Measurements from ENCODE around the gene LRP5. TPM values are rescaled to one million over a fixed set of nuclear protein-coding genes. Genes with fewer than 3 reads are reported as not detected.

The LRP5 gene
- total RNA-seq, 1 experiment from 2014 or later, result 129 TPM

GRCh38 chr11:68438658-68439259, 126.4 kb downstream of the LRP5 start:
- Histone ChIP-seq H3K79me2 (ENCODE audit: low read depth) (no peaks in the 10 kb centered on the region), H3K27ac (no peak overlapping the region), H2AFZ (no peak overlapping the region), H3K4me3 (no peak overlapping the region), H3K4me2 (no peak overlapping the region), H3K27me3 (ENCODE audit: insufficient read depth, low read depth) (no peaks in the 10 kb centered on the region), H3K4me1 (replicated peaks; ENCODE audit: insufficient read depth) (0 out of 2 replicates have a peak, but pooled peaks cover 7% of the 10 kb centered on the region), H4K20me1 (ENCODE audit: insufficient read depth) (no peaks in the 10 kb centered on the region), H3K9me2 (ENCODE audit: insufficient read depth) (no peaks in the 10 kb centered on the region), H3K36me3 (ENCODE audit: low read depth) (peaks cover 4% of the 10 kb centered on the region; the same call in 1 of the 2 replicates), H3F3A (ENCODE audit: insufficient read depth, low read depth) (no peaks in the 10 kb centered on the region; the same call in 1 of the 2 replicates), H3K9me3 (ENCODE audit: insufficient read depth, low read depth) (no peaks in the 10 kb centered on the region)
- no TSS peak for BruUV-seq (replicated peaks)
- POLR2A ChIA-PET (ENCODE audit: unreplicated experiment), result no interaction called here
- CTCF ChIA-PET, result no interaction called here
- TF ChIP-seq EZH2 (IDR thresholded peaks at IDR 0.05; ENCODE audit: low read depth), result no peak
- TF ChIP-seq CTCF (conservative IDR thresholded peaks at IDR 0.05), result no peak
- DNase-seq, result no peak
- intact Hi-C loops (cut with micrococcal nuclease; ENCODE audit: unreplicated experiment), result no loop called here

GRCh38 chr11:68439355-68440065, 127.1 kb downstream of the LRP5 start:
- Histone ChIP-seq H3K27ac (no peak overlapping the region), H3K27me3 (ENCODE audit: insufficient read depth, low read depth) (no peaks in the 10 kb centered on the region), H3K9me3 (ENCODE audit: insufficient read depth, low read depth) (no peaks in the 10 kb centered on the region), H3K4me3 (no peak overlapping the region), H3K4me2 (no peak overlapping the region), H3K4me1 (replicated peaks; ENCODE audit: insufficient read depth) (0 out of 2 replicates have a peak, but pooled peaks cover 7% of the 10 kb centered on the region), H2AFZ (no peak overlapping the region), H3F3A (ENCODE audit: insufficient read depth, low read depth) (no peaks in the 10 kb centered on the region; the same call in 1 of the 2 replicates), H3K9me2 (ENCODE audit: insufficient read depth) (no peaks in the 10 kb centered on the region), H3K79me2 (ENCODE audit: low read depth) (no peaks in the 10 kb centered on the region), H3K36me3 (ENCODE audit: low read depth) (peaks cover 4% of the 10 kb centered on the region; the same call in 1 of the 2 replicates), H4K20me1 (ENCODE audit: insufficient read depth) (no peaks in the 10 kb centered on the region)
- no peak for DNase-seq
- ChIA-PET POLR2A (ENCODE audit: unreplicated experiment) (no interaction called here), CTCF (no interaction called here)
- intact Hi-C loops (cut with micrococcal nuclease; ENCODE audit: unreplicated experiment), result no loop called here
- BruUV-seq (replicated peaks), result no TSS peak
- no peak for TF ChIP-seq EZH2 (IDR thresholded peaks at IDR 0.05; ENCODE audit: low read depth)

GRCh38 chr11:68440224-68440623, 127.8 kb downstream of the LRP5 start:
- Histone ChIP-seq H3K4me3 (no peak overlapping the region), H3K4me2 (no peak overlapping the region), H2AFZ (no peak overlapping the region), H3K27me3 (ENCODE audit: insufficient read depth, low read depth) (no peaks in the 10 kb centered on the region), H4K20me1 (ENCODE audit: insufficient read depth) (no peaks in the 10 kb centered on the region), H3K4me1 (replicated peaks; ENCODE audit: insufficient read depth) (0 out of 2 replicates have a peak, but pooled peaks cover 7% of the 10 kb centered on the region), H3K9me3 (ENCODE audit: insufficient read depth, low read depth) (no peaks in the 10 kb centered on the region), H3K36me3 (ENCODE audit: low read depth) (peaks cover 4% of the 10 kb centered on the region; the same call in 1 of the 2 replicates), H3K27ac (no peak overlapping the region), H3F3A (ENCODE audit: insufficient read depth, low read depth) (no peaks in the 10 kb centered on the region; the same call in 1 of the 2 replicates), H3K79me2 (ENCODE audit: low read depth) (no peaks in the 10 kb centered on the region), H3K9me2 (ENCODE audit: insufficient read depth) (no peaks in the 10 kb centered on the region)
- intact Hi-C loops (cut with micrococcal nuclease; ENCODE audit: unreplicated experiment), result no loop called here
- POLR2A ChIA-PET (ENCODE audit: unreplicated experiment), result no interaction called here
- no peak for TF ChIP-seq EZH2 (IDR thresholded peaks at IDR 0.05; ENCODE audit: low read depth)
- TF ChIP-seq CTCF (conservative IDR thresholded peaks at IDR 0.05), result no peak
- BruUV-seq (replicated peaks), result no TSS peak
- CTCF ChIA-PET, result no interaction called here
- no peak for DNase-seq
